Hypothalamus (tissue), 51 donors: ENCODE results near the gene TCERG1L.

Experiments used
- DNase-seq, 51 donors: peaks; one replicate each; lab custom pipeline; 2025; lab: John Stamatoyannopoulos, UW

TCERG1L gene

DNA sequence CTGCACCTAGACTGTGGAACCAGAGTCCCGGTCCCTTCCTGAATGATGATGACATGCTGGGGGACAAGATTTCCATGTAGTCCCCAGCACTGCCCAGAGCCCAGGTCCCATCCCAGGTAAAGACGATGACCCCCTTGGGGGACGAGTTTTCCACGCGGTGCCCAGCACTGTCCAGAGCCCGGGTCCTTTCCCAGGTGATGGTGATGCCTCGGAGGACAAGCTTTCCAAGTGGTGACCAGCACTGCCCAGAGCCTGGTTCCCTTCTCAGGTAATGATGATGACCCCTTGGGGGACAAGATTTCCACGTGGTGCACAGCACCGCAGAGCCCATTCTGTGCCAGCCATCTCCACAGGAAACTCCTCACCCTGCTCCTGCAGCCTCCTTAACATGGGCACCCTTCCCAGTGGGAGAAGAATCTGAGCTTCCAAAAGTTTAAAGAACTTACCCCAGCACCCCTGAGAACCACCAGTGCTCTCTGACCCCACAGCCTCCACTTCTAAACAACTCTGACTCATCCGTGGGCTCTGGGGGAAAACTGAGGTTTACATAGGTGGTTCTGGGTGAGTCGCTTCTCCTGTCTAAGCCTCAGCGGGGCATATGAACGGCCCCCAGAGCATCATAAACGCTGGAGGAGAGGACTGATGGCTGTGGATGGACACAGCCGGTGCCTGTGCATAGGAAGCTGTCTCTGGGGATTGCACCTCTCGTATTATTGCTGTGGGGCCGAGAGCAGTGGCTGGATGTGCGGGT, 233.2 kb downstream of the TCERG1L start:
- no peak for DNase-seq

DNA sequence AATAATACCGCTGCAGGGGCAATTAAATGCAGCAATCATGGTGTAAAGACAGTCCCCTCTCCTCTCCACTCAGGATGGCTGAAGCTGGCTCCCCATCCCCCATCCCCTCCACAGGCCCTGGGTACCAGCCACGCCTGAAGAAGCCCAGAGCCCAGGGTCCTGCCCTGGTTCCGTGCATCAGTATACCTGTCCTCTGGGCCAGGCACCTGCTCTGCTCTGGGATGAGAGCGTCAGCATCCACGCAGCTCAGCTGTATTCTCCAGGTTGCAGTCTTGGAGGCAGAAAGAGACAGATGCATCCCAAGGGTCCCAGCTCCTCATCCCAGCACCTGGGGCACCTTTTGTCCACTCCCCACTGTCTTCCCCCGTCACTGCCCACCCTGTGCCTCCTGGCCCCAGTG, 233.8 kb downstream of the TCERG1L start:
- DNase-seq: no peak

DNA sequence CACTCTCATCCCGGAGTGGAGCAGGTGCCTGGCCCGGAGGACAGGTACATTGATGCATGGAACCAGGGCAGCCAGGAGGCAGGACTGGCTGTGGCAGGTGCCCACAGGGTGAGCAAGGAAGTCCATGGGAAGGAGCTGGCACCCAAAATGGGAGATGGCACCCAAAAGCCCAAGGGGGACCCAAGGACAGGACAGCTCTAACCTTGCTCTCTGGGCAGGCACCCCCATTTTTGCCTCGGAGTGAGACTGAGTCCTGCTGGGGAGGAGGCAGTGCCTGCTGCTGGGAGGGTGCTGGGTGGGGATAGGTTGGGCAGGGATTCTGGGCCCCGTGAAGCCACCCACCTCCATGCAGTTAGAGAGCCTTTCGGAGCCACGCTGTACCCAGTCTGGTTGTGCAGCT, 234.5 kb downstream of the TCERG1L start:
- DNase-seq: no peak

DNA sequence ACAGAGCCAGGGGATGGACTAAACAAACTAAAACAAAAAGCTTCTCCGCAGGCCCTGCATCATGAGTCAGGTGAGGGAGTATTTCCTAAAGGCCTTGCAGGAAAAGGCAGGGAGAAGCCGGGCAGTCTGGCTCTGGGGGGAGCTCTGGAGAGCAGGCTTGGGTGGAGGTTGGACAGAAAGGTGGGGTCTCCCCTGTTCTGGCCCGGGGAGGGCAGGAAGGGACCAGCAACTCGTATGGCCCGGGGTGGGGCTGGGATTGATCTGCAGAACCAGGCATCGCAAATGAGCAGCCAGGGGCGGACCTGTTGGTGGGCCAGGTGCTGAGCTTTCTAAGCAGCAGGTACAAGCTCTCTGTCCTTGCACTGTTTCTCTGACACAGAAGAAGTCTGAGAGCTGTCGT, 235.2 kb downstream of the TCERG1L start:
- DNase-seq: no peak

DNA sequence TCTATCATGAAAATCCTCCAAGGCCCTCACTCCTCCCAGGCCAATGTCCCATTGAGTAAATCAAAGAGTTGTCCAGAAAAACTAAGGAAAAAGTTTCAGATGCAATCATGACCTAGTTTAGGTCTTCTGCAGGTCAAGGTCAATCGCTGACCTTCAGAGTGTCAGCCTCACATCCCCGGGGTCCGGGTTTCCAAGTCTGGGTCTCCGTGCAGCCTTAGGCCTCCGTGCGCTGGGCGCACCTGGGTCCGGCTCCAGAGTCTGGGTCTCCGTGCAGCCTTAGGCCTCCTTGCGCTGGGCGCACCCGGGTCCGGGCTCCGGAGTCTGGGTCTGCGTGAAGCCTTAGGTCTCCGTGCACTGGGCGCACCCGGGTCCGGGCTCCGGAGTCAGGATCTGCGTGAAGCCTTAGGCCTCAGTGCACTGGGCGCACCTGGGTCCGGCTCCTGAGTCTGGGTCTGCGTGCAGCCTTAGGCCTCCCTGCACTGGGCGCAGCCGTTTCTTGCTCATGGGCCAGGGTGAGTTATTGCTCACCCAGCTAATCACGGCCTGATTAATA, 236.2 kb downstream of the TCERG1L start:
- no peak for DNase-seq

DNA sequence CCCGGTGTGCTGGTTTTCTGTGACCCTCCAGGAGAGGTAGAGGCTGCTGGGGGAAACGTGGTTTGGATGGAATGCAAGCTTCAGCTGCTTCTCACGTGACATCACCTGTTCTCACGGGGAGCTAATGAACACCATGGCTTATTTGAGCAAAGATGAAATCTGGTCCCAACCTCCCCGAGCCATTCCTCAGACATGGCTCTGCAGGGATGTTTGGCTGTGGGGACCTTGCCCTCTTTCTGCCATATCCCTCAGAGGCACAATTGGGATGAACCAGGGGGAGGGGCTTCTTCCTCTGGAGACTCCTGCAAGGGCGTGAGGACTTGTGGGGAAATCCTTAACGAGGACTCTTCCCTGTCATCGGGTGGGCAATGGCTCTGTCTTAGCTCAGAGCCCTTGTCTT, 236.8 kb downstream of the TCERG1L start:
- no peak for DNase-seq

DNA sequence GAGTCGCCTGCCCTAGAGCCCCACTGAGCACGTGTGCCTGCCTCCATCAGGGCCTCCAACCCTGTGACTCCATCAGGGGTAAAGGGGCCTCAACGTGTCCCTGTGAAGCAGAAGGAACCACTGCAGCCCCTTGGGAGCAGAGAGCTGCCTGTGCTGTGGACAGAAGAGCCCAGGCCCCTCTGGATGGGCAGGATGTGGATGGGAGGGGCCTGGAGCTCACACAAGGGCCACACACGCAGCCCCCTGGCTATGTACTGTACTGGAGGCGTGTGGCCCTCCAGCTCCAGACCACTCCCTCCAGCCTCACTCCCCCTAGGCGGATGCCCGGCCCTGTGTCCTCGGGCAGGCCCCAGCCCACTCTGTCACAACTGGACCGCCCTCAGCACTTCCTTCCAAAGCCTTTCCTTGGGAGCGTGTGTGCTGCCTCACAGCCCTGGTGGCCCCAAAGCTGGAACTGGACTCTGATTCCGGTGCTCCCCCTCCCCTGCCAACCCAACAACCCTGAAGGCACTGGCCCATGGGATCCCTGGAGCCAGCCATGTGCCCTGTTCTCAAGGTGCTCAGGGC, 238.0 kb downstream of the TCERG1L start:
- DNase-seq: no peak

DNA sequence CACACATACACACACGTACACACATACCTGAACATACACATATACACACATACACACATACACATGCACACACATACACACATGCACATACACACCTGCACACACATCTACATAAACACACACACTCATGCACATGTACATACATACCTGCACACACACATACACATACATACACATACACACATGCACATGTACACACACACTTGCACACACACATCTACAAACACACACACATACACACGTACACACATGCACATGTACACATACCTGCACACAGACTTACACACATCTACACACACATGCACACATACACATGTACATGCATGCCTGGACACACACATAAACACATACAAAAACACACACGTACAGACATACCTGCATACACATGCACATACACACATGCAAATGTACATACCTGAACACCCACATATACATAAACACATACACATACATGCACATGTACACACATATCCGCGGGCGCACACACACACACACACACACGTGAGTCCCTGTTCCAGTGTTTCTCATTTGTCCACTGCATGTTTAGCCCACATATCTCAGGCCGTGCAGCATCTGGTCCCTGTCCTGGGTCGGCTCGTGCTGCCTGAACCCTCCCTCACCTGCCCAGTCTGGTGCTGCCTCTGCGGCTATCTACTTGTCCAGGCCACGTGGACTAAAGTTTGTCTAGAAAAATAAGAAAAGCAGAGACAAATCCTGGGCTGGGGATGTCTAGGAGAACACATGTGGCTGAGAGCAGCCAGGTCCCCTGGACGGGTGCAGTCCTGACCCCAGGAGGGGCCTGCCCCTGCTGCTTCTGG, 238.7 kb downstream of the TCERG1L start:
- no peak for DNase-seq

DNA sequence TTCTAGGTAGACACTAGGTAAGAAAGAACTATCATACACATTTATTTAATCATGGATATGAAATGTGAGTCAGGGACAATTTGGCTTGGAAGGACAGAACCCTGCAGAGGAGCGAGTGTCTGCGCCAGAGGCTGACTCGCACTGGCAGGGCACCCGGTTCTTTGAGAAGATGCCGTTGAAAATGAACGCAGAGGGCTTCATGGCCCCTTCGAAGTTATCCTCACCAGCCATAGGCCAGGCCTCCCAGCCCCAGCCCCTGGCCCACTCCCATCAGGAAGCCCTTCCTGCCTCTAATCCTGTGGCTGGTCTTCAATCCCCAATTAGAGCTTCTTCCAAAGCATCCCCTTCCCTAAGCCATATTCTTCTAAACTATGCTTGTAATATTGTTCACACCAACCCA, 239.8 kb downstream of the TCERG1L start:
- no peak for DNase-seq

DNA sequence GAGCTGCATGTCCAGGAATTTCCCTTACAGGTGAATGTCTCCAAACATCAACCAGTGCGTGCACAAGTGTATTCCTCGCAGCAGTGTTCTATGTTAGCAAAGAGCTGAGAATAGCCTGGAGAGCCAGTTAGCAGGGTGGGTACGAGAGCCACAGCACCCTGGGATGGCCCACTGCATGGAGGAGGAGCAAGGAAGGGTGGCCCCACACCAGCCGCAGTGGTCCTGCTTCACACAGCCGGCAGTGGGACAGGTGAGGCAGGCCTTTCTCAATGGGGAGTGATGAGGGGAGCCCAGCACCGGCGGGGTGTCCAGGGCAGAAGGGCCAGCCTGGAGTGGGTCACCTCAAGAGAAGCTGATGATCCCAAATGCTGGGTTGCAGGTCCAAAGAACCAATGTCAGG, 240.7 kb downstream of the TCERG1L start:
- no peak for DNase-seq

DNA sequence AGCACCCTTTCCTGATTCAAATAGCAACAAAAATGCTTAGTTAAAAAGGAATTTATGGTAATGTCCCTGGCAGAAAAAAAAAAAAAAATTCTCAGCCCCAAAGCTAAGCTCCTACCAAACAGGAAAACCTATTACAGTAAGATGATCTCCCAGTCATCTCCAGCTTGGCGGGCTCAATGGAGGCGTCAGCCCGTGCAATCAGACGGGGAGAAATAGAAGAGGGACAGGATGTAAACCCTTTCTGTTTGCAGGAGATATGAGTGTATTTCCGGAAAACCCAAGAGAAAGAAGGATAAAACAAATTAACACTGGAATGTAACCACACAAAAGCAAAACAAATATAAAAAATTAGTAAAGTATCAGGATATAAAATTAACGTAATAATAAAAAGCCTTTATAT, 242.8 kb downstream of the TCERG1L start:
- DNase-seq: no peak

DNA sequence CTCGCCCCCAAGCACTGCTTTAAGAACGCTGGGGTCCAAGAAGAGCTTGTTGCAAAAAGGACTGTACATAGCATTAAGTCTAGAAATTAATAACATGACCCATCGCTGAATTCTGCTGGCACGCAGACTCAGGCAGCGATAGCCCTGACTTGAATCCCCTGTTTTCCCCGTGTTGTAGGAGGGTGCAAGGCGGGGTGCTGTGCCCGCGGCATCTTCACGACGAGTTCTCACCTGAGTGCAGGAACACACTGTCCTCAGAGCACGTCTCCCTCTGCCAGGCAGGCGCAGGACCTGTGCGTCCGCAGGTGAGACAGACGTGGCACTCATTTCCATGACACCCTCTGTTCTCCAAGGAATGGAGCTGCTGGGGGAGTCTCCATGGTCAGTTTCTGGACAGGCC, 243.2 kb downstream of the TCERG1L start:
- no peak for DNase-seq

DNA sequence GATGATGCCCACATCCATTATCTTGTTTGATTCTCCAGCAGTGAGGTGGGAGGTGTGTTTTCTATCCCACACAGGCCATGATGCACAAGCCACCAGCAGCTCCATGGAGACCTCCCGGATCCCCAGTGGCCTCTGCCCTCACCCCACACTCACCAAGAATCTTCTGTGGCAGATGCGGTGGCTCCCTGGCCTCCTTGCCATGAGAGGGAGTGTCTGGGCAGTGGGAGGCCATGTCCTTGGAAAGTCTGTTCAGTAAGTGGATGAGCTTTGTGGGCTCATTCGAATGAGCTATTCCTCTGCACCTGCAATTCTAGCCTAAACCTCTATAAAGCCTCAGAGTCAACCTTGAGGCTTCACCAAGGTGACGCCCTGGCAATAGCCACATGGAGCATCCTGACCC, 243.8 kb downstream of the TCERG1L start:
- DNase-seq: no peak

DNA sequence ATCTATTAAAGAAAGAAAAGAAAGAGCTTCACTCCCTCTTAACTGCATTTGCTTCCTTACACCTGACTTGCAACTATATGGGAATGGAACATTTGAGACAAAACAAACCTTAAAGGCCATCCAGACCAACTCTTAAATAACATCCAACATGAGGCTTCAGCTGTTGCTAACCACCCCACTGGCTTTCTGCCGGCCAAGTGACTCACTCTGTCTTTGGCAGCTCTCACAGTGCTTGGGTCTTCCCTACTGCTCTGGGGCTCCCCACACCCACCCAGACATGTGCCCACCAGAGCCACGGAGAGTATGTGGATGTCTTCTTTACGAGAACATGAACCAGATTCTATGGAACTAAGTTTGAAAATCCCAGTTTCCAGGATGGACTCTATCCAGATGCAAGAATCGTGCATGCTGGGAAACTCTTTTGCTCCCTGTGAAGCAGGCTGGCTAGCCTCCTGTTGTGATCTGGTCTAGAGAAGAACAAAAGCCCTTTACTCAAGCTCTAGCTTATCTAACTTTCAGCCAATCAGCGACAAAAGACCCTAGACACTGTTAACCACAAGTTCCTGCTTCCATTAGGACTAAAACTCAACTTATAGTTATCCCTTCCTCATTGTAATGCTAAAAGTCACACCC, 245.7 kb downstream of the TCERG1L start:
- DNase-seq: peak in 10 of 51 donors; percentile 5 to 59 (median 17)

DNA sequence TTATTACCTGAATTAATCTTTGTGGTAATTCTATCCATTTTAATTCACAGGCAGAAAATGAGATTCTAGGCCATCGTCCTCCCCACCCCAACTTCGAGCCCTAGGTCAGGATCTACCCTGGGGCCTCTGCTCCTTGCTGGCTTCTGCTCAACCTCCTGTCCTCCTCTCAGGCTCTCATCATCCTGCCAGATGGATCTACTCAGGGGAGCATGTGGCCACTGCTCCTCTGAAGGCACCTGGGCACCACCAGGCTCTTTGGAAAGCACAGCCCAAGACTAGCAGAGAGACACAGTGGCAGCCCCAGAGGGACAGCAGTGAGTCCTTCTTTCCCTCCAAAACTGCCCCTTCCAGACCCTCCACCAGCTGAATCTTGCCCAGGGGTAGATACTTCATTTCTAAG, 248.2 kb downstream of the TCERG1L start:
- no peak for DNase-seq

DNA sequence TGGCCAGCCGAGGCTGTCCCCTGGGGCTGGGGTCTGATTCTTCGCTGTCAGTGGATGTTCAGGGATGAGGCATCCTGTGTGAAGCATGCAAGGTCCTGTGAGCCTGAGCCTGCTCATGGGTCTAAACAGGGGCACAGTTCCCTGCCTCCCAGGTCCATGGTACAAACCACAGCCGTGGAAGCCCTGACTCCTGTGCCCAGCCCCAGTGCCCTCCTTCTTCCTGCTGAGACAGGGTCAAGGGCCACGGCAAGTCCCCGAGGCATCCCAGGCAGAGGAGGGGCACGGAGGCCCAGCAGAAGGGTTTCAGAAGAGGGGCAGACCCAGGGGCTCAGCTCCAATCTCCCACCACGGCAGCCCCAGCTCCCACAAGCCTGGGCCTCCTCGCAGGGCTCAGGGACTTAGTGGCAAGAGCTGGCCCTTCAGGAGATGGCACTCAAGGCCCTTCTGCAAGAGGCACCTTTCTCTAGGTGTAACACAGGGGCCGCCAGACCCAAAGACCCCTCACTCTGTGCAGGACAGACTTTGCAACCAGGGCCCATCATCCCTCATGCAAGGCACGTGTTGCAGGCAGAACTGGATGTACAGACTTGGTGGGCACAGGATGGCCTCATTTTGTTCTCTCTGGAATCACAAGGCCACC, 248.8 kb downstream of the TCERG1L start:
- no peak for DNase-seq

DNA sequence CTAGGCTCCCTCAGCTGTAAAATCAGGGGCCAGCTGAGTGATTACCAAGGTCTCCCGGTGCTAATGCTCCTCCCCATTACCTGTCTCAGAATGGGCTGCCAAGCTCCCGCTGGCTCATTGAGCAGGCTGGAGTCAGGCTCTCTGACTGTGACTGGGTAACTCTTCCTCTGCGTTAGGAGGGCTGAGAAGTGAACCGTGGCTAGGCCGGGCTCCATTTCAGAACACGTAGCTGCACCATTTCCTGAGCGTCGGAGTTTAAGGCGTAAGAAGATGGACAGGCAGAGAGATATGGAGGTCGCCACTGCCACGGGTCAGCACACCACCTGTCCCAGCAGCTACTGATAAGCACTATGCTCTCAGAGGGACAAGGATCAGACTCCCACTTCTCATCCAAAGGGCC, 250.3 kb downstream of the TCERG1L start:
- no peak for DNase-seq

DNA sequence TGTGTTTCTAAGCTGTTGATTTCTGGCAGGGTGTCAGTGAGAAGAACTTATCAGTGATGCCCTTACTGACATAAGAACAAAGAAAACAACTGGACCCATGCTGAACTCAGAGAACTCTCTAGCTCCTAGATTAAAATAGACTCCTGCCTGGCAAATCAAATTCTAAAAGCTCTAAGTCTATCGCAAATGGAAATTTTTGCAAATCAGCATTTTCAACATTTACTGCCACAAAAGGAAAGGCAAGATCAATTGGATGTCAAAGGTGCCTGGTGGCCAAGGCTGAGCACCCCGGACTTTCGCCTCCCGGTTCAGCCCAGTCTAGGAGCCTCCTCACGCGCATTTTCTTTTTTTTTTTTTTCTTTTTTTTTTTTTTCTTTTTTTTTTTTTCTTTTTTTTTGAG, 251.6 kb downstream of the TCERG1L start:
- no peak for DNase-seq

DNA sequence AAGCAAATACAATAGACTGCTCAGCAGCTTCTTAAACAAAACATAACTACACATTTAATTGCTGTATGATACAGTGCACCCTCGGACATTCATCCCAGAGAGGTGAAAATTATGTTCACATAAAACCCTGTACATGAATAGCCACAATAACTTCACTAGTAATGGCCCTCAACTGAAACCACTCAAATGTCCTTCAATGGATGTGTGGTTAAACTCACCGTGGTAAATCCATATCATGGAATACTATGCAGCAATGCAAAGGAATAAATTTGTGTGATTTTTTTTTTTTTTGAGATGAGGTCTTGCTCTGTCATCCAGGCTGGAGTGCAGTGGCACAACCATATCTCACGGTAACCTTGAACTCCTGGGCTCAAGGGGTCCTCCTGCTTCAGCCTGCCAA, 252.7 kb downstream of the TCERG1L start:
- DNase-seq: no peak

DNA sequence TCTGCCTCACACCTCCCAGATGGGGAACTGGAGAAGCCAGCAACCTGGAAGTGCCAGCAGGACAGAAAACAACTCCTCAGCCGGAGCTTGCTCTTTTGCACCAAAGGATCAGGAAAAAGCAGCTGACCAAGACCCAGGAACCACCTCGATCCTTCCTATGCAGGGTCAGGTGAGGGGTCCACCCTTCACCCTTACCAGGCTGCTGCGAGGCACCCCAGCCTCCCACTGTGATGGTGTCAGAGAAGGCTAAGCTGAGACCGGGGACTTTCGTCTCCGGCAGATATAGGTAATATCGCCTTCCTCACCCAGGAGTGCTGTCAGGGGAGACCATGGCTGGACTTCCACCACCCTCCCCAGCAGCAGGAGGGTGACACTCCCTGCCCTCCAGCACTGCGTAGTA, 254.7 kb downstream of the TCERG1L start:
- no peak for DNase-seq
